ENCODE data around the gene NEDD9. TPM values are rescaled to one million over a fixed set of nuclear protein-coding genes. Genes with fewer than 3 reads are reported as not detected.

NEDD9 gene
- total and polyA plus RNA-seq, 10 of the 15 experiments (the other 5 are each of a cell fraction or from before 2014, with no cell fraction given), result 4.9 to 92.6 (median 14.6) TPM

DNA sequence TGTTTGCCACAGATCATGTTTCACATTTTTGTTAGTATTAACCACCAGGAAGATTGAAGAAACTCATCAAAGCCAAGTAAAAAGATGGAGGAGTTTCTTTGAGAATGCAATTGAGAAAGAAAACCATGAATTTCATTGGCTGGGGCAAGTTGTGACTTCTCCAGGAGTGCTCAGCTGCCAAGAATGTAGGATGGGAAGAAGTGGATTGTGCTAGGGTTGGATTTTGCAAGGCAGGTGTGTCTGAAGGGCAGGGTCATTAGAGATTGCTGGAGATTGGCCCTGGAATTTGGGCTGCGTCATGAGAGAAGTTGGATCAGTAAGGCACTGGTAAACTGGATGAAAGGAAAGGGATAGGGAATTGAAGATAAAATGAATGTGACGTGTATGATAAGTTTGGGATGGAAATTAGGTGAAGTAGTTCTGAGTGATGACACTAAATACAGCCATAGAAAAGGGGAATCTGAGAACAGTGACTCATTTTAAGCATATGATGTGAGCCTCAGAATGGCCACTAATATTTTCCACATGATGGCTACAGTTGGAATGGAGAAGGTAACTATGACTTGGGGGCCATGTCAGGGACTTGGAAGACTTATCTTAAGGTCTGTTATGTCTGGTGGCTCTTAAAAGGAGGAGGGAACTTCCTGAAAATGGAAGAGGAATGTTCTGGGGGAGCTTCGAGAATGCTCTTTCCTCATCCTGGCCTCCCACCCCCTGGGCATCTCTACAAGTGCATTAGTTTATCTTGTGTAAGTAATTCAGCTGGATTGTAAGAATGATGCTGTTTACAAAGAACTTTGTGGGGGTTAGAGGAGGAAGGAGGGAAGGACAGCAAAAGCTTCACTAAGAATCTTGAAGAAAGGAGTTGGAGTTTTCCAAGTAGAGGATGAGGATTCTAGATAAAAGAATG, 93.2 kb downstream of the NEDD9 start (continued):
- no peak for TF ChIP-seq SMC3 (IDR thresholded peaks at IDR 0.05; ENCODE audit: borderline replicate concordance, low read length)
- TF ChIP-seq NR2C2 (IDR thresholded peaks at IDR 0.05; ENCODE audit: borderline replicate concordance, control insufficient read depth, insufficient read length, low read depth), result no peak
- TF ChIP-seq, protein P1, sequence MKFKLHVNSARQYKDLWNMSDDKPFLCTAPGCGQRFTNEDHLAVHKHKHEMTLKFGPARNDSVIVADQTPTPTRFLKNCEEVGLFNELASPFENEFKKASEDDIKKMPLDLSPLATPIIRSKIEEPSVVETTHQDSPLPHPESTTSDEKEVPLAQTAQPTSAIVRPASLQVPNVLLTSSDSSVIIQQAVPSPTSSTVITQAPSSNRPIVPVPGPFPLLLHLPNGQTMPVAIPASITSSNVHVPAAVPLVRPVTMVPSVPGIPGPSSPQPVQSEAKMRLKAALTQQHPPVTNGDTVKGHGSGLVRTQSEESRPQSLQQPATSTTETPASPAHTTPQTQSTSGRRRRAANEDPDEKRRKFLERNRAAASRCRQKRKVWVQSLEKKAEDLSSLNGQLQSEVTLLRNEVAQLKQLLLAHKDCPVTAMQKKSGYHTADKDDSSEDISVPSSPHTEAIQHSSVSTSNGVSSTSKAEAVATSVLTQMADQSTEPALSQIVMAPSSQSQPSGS (IDR thresholded peaks at IDR 0.05; ENCODE audit: low read length), result peak; percentile 49; the same call in 1 of the 2 replicates
- no peak for TF ChIP-seq SIX5 (IDR thresholded peaks at IDR 0.05; ENCODE audit: low read depth, low read length, severe bottlenecking)
- TF ChIP-seq, protein P2, sequence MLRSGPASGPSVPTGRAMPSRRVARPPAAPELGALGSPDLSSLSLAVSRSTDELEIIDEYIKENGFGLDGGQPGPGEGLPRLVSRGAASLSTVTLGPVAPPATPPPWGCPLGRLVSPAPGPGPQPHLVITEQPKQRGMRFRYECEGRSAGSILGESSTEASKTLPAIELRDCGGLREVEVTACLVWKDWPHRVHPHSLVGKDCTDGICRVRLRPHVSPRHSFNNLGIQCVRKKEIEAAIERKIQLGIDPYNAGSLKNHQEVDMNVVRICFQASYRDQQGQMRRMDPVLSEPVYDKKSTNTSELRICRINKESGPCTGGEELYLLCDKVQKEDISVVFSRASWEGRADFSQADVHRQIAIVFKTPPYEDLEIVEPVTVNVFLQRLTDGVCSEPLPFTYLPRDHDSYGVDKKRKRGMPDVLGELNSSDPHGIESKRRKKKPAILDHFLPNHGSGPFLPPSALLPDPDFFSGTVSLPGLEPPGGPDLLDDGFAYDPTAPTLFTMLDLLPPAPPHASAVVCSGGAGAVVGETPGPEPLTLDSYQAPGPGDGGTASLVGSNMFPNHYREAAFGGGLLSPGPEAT (IDR thresholded peaks at IDR 0.05; ENCODE audit: low read depth), result peak; percentile 50; the same call in 1 of the 2 replicates

DNA sequence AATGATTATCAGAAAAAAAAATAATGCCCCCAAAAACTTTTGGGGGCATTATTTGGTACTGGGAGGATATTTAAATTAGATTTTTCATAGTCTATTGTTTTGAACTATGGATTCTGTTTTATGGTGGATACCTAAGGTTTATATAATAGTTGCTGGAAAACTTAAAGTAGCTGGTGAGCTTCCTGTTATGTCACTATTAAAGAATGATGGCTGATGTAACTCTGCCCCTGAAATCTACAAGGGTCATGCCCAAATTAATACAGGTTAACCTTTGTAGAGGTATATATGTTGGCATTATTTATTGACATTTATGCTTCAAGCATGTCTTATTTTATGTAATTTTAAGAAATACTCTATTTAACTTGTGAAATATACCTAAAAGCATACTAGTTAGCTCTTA, 95.7 kb downstream of the NEDD9 start:
- no peak for DNase-seq (ENCODE audit: low read depth, low spot score)
- ChIA-PET RAD21 (ENCODE audit: unreplicated experiment) (interaction anchor here (1.0 to 2.1 kb wide), 4 partner anchors 359 to 439 kb away, joined by 3 to 5 read pairs (median 4); no protein-coding TSS in a partner anchor), POLR2A (no interaction called here), SMC1A (ENCODE audit: uncharacterized antibody, unreplicated experiment) (interaction anchor here (0.9 to 3.0 kb wide), 6 partner anchors 31 to 439 kb away, joined by 3 to 29 read pairs (median 4); no protein-coding TSS in a partner anchor), CTCF (interaction anchor here (0.9 to 2.9 kb wide), 3 partner anchors 66 to 439 kb away, joined by 3 to 11 read pairs (median 8); no protein-coding TSS in a partner anchor)
- Histone ChIP-seq H3K9me3 (replicated peaks; ENCODE audit: control insufficient read depth, insufficient read depth, low read length) (no peaks in the 10 kb centered on the region), H3K4me1 (ENCODE audit: control insufficient read depth, insufficient read depth, low read length) (peaks cover 5% of the 10 kb centered on the region; the same call in 1 of the 2 replicates), H3K36me3 (ENCODE audit: control insufficient read depth in 2 of 2, insufficient read depth in 2 of 2, low read length in 1 of 2) (peaks cover 5 to 7% of the 10 kb centered on the region in 2 experiments), H3K4me3 (no peak overlapping the region), H4K20me1 (ENCODE audit: control insufficient read depth, insufficient read depth) (no peaks in the 10 kb centered on the region), H3K4me2 (ENCODE audit: control insufficient read depth, insufficient read depth) (no peak overlapping the region), H3K27ac (ENCODE audit: control insufficient read depth, insufficient read depth) (no peak overlapping the region), H2AFZ (ENCODE audit: control insufficient read depth, low read depth, low read length) (no peak overlapping the region), H3K79me2 (ENCODE audit: control insufficient read depth, insufficient read depth, low read length) (0 out of 2 replicates have a peak, but pooled peaks cover 2% of the 10 kb centered on the region), H3K27me3 (replicated peaks in 1 of 2; ENCODE audit: control insufficient read depth in 2 of 2, insufficient read depth in 2 of 2, low read length in 1 of 2) (no peaks in the 10 kb centered on the region), H3K9ac (ENCODE audit: control insufficient read depth, insufficient read depth, low read length) (no peak overlapping the region)
- BruUV-seq (replicated peaks), result no TSS peak
- in situ Hi-C loops (cut with MboI) (no loop called here), intact Hi-C loops (cut with micrococcal nuclease; ENCODE audit: unreplicated experiment) (no loop called here)
- TF ChIP-seq LARP7 (IDR thresholded peaks at IDR 0.05) (no peak), MEF2B (IDR thresholded peaks at IDR 0.05; ENCODE audit: partially characterized antibody, poor library complexity, severe bottlenecking) (no peak), CBX5 (IDR thresholded peaks at IDR 0.05; ENCODE audit: low read depth) (no peak)
- TF ChIP-seq, protein P3, sequence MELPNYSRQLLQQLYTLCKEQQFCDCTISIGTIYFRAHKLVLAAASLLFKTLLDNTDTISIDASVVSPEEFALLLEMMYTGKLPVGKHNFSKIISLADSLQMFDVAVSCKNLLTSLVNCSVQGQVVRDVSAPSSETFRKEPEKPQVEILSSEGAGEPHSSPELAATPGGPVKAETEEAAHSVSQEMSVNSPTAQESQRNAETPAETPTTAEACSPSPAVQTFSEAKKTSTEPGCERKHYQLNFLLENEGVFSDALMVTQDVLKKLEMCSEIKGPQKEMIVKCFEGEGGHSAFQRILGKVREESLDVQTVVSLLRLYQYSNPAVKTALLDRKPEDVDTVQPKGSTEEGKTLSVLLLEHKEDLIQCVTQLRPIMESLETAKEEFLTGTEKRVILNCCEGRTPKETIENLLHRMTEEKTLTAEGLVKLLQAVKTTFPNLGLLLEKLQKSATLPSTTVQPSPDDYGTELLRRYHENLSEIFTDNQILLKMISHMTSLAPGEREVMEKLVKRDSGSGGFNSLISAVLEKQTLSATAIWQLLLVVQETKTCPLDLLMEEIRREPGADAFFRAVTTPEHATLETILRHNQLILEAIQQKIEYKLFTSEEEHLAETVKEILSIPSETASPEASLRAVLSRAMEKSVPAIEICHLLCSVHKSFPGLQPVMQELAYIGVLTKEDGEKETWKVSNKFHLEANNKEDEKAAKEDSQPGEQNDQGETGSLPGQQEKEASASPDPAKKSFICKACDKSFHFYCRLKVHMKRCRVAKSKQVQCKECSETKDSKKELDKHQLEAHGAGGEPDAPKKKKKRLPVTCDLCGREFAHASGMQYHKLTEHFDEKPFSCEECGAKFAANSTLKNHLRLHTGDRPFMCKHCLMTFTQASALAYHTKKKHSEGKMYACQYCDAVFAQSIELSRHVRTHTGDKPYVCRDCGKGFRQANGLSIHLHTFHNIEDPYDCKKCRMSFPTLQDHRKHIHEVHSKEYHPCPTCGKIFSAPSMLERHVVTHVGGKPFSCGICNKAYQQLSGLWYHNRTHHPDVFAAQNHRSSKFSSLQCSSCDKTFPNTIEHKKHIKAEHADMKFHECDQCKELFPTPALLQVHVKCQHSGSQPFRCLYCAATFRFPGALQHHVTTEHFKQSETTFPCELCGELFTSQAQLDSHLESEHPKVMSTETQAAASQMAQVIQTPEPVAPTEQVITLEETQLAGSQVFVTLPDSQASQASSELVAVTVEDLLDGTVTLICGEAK (IDR thresholded peaks at IDR 0.05; ENCODE audit: borderline replicate concordance), result no peak
- TF ChIP-seq, protein P4, sequence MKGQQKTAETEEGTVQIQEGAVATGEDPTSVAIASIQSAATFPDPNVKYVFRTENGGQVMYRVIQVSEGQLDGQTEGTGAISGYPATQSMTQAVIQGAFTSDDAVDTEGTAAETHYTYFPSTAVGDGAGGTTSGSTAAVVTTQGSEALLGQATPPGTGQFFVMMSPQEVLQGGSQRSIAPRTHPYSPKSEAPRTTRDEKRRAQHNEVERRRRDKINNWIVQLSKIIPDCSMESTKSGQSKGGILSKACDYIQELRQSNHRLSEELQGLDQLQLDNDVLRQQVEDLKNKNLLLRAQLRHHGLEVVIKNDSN (IDR thresholded peaks at IDR 0.05; ENCODE audit: borderline replicate concordance, extremely low read length, insufficient read depth, low read depth, low read length), result no peak
- FAIRE-seq, result no peak
- ATAC-seq, result no peak

Measured in GM12878 (cell line).